ENCODE data around the gene NFATC1. TPM values are rescaled to one million over a fixed set of nuclear protein-coding genes. Genes with fewer than 3 reads are reported as not detected.

The NFATC1 gene
- total RNA-seq, 5 donors from 2014 or later (not counting 1 experiment from before 2014, with no cell fraction given): 58.1 to 108 (median 66.0) TPM

- H3K27ac Mint-ChIP-seq: peak overlapping the region; percentile 97
- WGBS (ENCODE audit: insufficient coverage): 13% methylated on average over 19 of the region's 58 CpGs
- Histone ChIP-seq H3K9me3 (no peaks in the 10 kb centered on the region), H3K27ac (ENCODE audit: low read length) (peak overlapping the region; percentile 97), H3K4me3 (ENCODE audit: control insufficient read depth in 1 of 2, extremely low read depth in 1 of 2, low read length in 1 of 2) (peak overlapping the region; percentile 64), H3K4me1 (ENCODE audit: control insufficient read depth in 1 of 2, extremely low read depth in 1 of 2, insufficient read depth in 2 of 2, low read length in 2 of 2) (peaks cover 38 to 81% of the 10 kb centered on the region in 2 experiments), H3K36me3 (ENCODE audit: control insufficient read depth in 2 of 2, extremely low read depth in 1 of 2, insufficient read depth in 1 of 2, low read length in 1 of 2) (no peaks in the 10 kb centered on the region), H3K27me3 (replicated peaks in 1 of 2; ENCODE audit: control insufficient read depth in 2 of 2, extremely low read depth in 1 of 2, insufficient read depth in 2 of 2, low read length in 1 of 2) (peaks cover 0 to 5% of the 10 kb centered on the region in 2 experiments)
- peak in 33 of 35 experiments; percentile 36 to 74 (median 61) for DNase-seq
- peak; percentile 7 to 14 (median 10) for ATAC-seq (replicated peaks in 1 of 4)
- peak overlapping the region; percentile 79 to 91 (median 88) for H3K4me3 Mint-ChIP-seq
- no peaks in the 10 kb centered on the region for H3K9me3 Mint-ChIP-seq
- no peaks in the 10 kb centered on the region for H3K27me3 Mint-ChIP-seq
- CTCF ChIA-PET: interaction anchor here in 1 of 2 donors (0.6 kb wide), 1 partner anchor 130 kb away, joined by 3 read pairs; no protein-coding TSS in a partner anchor
- peaks cover 63 to 67% (median 65%) of the 10 kb centered on the region in 3 donors for H3K4me1 Mint-ChIP-seq
- H3K36me3 Mint-ChIP-seq: no peaks in the 10 kb centered on the region
- POLR2A ChIA-PET: interaction anchor here in 1 of 2 donors (1.0 kb wide), 1 partner anchor 123 kb away, joined by 4 read pairs; no protein-coding TSS in a partner anchor
These were observed 5.1 kb downstream of the NFATC1 start for GRCh38 chr18:79400591-79401381.

- ChIA-PET CTCF (interaction anchor here in 1 of 2 donors (0.6 kb wide), 1 partner anchor 130 kb away, joined by 3 read pairs; no protein-coding TSS in a partner anchor), POLR2A (interaction anchor here (0.6 to 1.0 kb wide), 2 partner anchors 8 to 122 kb away, joined by 3 to 4 read pairs; no protein-coding TSS in a partner anchor)
- H3K4me1 ChIP-seq (ENCODE audit: control insufficient read depth in 1 of 2, extremely low read depth in 1 of 2, insufficient read depth in 2 of 2, low read length in 2 of 2): peaks cover 43 to 87% of the 10 kb centered on the region in 2 experiments
- H3K27ac Mint-ChIP-seq: peak overlapping the region; percentile 97
- peak overlapping the region; percentile 97 for H3K27ac ChIP-seq (ENCODE audit: low read length)
- peaks cover 0 to 5% of the 10 kb centered on the region in 2 experiments for H3K27me3 ChIP-seq (replicated peaks in 1 of 2; ENCODE audit: control insufficient read depth in 2 of 2, extremely low read depth in 1 of 2, insufficient read depth in 2 of 2, low read length in 1 of 2)
- peaks cover 4% of the 10 kb centered on the region for H3K36me3 Mint-ChIP-seq
- no peaks in the 10 kb centered on the region for H3K27me3 Mint-ChIP-seq
- DNase-seq (peak in 1 of 35 experiments; percentile 22), ATAC-seq (replicated peaks in 1 of 4) (no peak)
- no peaks in the 10 kb centered on the region for H3K9me3 ChIP-seq
- peak overlapping the region; percentile 79 to 91 (median 88) for H3K4me3 Mint-ChIP-seq
- H3K4me1 Mint-ChIP-seq: peaks cover 71 to 75% (median 73%) of the 10 kb centered on the region in 3 donors
- no peaks in the 10 kb centered on the region for H3K9me3 Mint-ChIP-seq
- no peaks in the 10 kb centered on the region for H3K36me3 ChIP-seq (ENCODE audit: control insufficient read depth in 2 of 2, extremely low read depth in 1 of 2, insufficient read depth in 1 of 2, low read length in 1 of 2)
- WGBS (ENCODE audit: insufficient coverage): 70% methylated on average over 24 of the region's 32 CpGs
- H3K4me3 ChIP-seq (ENCODE audit: control insufficient read depth in 1 of 2, extremely low read depth in 1 of 2, low read length in 1 of 2): peak overlapping the region; percentile 49 to 64
These were observed 5.9 kb downstream of the NFATC1 start for GRCh38 chr18:79401494-79402208.

GRCh38 chr18:79402209-79402576 lies 6.5 kb downstream of the NFATC1 start:
- Histone ChIP-seq H3K4me3 (ENCODE audit: control insufficient read depth in 1 of 2, extremely low read depth in 1 of 2, low read length in 1 of 2) (peak overlapping the region in 1 of 2 donors; percentile 49), H3K4me1 (ENCODE audit: control insufficient read depth in 1 of 2, extremely low read depth in 1 of 2, insufficient read depth in 2 of 2, low read length in 2 of 2) (peaks cover 43 to 87% of the 10 kb centered on the region in 2 experiments), H3K9me3 (no peaks in the 10 kb centered on the region), H3K27ac (ENCODE audit: low read length) (peak overlapping the region; percentile 97), H3K36me3 (ENCODE audit: control insufficient read depth in 2 of 2, extremely low read depth in 1 of 2, insufficient read depth in 1 of 2, low read length in 1 of 2) (no peaks in the 10 kb centered on the region), H3K27me3 (replicated peaks in 1 of 2; ENCODE audit: control insufficient read depth in 2 of 2, extremely low read depth in 1 of 2, insufficient read depth in 2 of 2, low read length in 1 of 2) (peaks cover 0 to 1% of the 10 kb centered on the region in 2 experiments)
- DNase-seq: no peak
- Mint-ChIP-seq H3K4me1 (peaks cover 71 to 80% (median 75%) of the 10 kb centered on the region in 3 donors), H3K27me3 (no peaks in the 10 kb centered on the region), H3K9me3 (no peaks in the 10 kb centered on the region), H3K36me3 (peaks cover 4% of the 10 kb centered on the region), H3K4me3 (peak overlapping the region; percentile 79 to 91 (median 88)), H3K27ac (peak overlapping the region; percentile 97)
- POLR2A ChIA-PET: interaction anchor here in 1 of 2 donors (0.6 kb wide), 1 partner anchor 8 kb away, joined by 3 read pairs; no protein-coding TSS in a partner anchor
- CTCF ChIA-PET: no interaction called here
- WGBS (ENCODE audit: insufficient coverage): 66% methylated on average over 16 of the region's 16 CpGs
- ATAC-seq (replicated peaks in 1 of 4): no peak

GRCh38 chr18:79402977-79403722 lies 7.4 kb downstream of the NFATC1 start:
- CTCF ChIA-PET: no interaction called here
- H3K4me1 ChIP-seq (ENCODE audit: control insufficient read depth in 1 of 2, extremely low read depth in 1 of 2, insufficient read depth in 2 of 2, low read length in 2 of 2): peaks cover 39 to 83% of the 10 kb centered on the region in 2 experiments
- H3K4me1 Mint-ChIP-seq: peaks cover 73 to 80% (median 76%) of the 10 kb centered on the region in 3 donors

GRCh38 chr18:79403723-79404566 lies 8.2 kb downstream of the NFATC1 start:
- Histone ChIP-seq H3K9me3 (no peaks in the 10 kb centered on the region), H3K4me1 (ENCODE audit: control insufficient read depth in 1 of 2, extremely low read depth in 1 of 2, insufficient read depth in 2 of 2, low read length in 2 of 2) (peaks cover 39 to 76% of the 10 kb centered on the region in 2 experiments), H3K4me3 (ENCODE audit: control insufficient read depth in 1 of 2, extremely low read depth in 1 of 2, low read length in 1 of 2) (peak overlapping the region; percentile 48 to 49), H3K36me3 (ENCODE audit: control insufficient read depth in 2 of 2, extremely low read depth in 1 of 2, insufficient read depth in 1 of 2, low read length in 1 of 2) (no peaks in the 10 kb centered on the region), H3K27me3 (replicated peaks in 1 of 2; ENCODE audit: control insufficient read depth in 2 of 2, extremely low read depth in 1 of 2, insufficient read depth in 2 of 2, low read length in 1 of 2) (no peaks in the 10 kb centered on the region), H3K27ac (ENCODE audit: low read length) (peak overlapping the region; percentile 97)
- peaks cover 66 to 72% (median 68%) of the 10 kb centered on the region in 3 donors for H3K4me1 Mint-ChIP-seq
- DNase-seq (peak in 1 of 35 experiments; percentile 13), ATAC-seq (replicated peaks in 1 of 4) (no peak)
- H3K27ac Mint-ChIP-seq: peak overlapping the region; percentile 97
- POLR2A ChIA-PET: no interaction called here
- H3K27me3 Mint-ChIP-seq: no peaks in the 10 kb centered on the region
- WGBS (ENCODE audit: insufficient coverage): 66% methylated on average over 22 of the region's 31 CpGs
- peaks cover 4% of the 10 kb centered on the region for H3K36me3 Mint-ChIP-seq
- peak overlapping the region; percentile 79 to 91 (median 88) for H3K4me3 Mint-ChIP-seq
- CTCF ChIA-PET: interaction anchor here in 1 of 2 donors (0.5 kb wide), 1 partner anchor 12 kb away, joined by 5 read pairs; no protein-coding TSS in a partner anchor
- H3K9me3 Mint-ChIP-seq: no peaks in the 10 kb centered on the region

More at GRCh38 chr18:79402977-79403722, 7.4 kb downstream of the NFATC1 start:
- no peak for ATAC-seq (replicated peaks in 1 of 4)
- peak overlapping the region; percentile 97 for H3K27ac ChIP-seq (ENCODE audit: low read length)
- Mint-ChIP-seq H3K27me3 (no peaks in the 10 kb centered on the region), H3K36me3 (peaks cover 4% of the 10 kb centered on the region), H3K9me3 (no peaks in the 10 kb centered on the region), H3K4me3 (peak overlapping the region; percentile 79 to 91 (median 88)), H3K27ac (peak overlapping the region; percentile 97)
- DNase-seq: peak in 3 of 35 experiments; percentile 31 to 33 (median 33)
- H3K27me3 ChIP-seq (replicated peaks in 1 of 2; ENCODE audit: control insufficient read depth in 2 of 2, extremely low read depth in 1 of 2, insufficient read depth in 2 of 2, low read length in 1 of 2): no peaks in the 10 kb centered on the region
- POLR2A ChIA-PET: no interaction called here
- 50% methylated on average over 16 of the region's 27 CpGs for WGBS (ENCODE audit: insufficient coverage)
- H3K36me3 ChIP-seq (ENCODE audit: control insufficient read depth in 2 of 2, extremely low read depth in 1 of 2, insufficient read depth in 1 of 2, low read length in 1 of 2): no peaks in the 10 kb centered on the region
- peak overlapping the region; percentile 48 to 49 for H3K4me3 ChIP-seq (ENCODE audit: control insufficient read depth in 1 of 2, extremely low read depth in 1 of 2, low read length in 1 of 2)
- no peaks in the 10 kb centered on the region for H3K9me3 ChIP-seq
